Smooth muscle cell (in vitro differentiated cells): ENCODE data around the gene OR5V1. TPM values are rescaled to one million over a fixed set of nuclear protein-coding genes. Genes with fewer than 3 reads are reported as not detected.
"Not testable (repeated sequence)": the region's sequence is repeated elsewhere in the genome, so short reads cannot be mapped to it uniquely, and the experiment has no call there.

Experiments used
- DNase-seq: peaks from one replicate; lab custom pipeline; 2025; ENCODE audit not compliant: unreplicated experiment; lab: John Stamatoyannopoulos, UW
- H2AFZ ChIP-seq: fragments of 200-600 bp; sonication (generic); 2 replicates; pipeline ENCODE4 v1.6.0; 2016; ENCODE audit warnings: antibody characterized with exemption, low read depth, mild to moderate bottlenecking
- H3F3A ChIP-seq: fragments of 200-600 bp; sonication (generic); 2 replicates; pipeline ENCODE4 v1.6.0; 2017; ENCODE audit warnings: antibody characterized with exemption, low read depth
- H3K27ac ChIP-seq: fragments of 200-600 bp; sonication (generic); 2 replicates; pipeline ENCODE4 v1.5.1; 2016; ENCODE audit warnings: low read depth, mild to moderate bottlenecking
- H3K27me3 ChIP-seq: fragments of 200-600 bp; sonication (generic); 2 replicates; pipeline ENCODE4 v1.6.1; 2016; ENCODE audit warnings: low read depth, mild to moderate bottlenecking
- H3K36me3 ChIP-seq: fragments of 200-600 bp; sonication (generic); 2 replicates; pipeline ENCODE4 v1.5.1; 2016; ENCODE audit warnings: low read depth
- H3K4me1 ChIP-seq: fragments of 200-600 bp; sonication (generic); 2 replicates; pipeline ENCODE4 v1.5.1; 2016; ENCODE audit warnings: low read depth
- H3K4me2 ChIP-seq: fragments of 200-600 bp; sonication (generic); 2 replicates; pipeline ENCODE4 v1.6.0; 2016; ENCODE audit warnings: mild to moderate bottlenecking
- H3K4me3 ChIP-seq: fragments of 200-600 bp; sonication (generic); 2 replicates; pipeline ENCODE4 v1.5.1; 2016; ENCODE audit warnings: mild to moderate bottlenecking
- H3K79me2 ChIP-seq: fragments of 200-600 bp; sonication (generic); 2 replicates; pipeline ENCODE4 v1.6.0; 2016; ENCODE audit warnings: low read depth, mild to moderate bottlenecking
- H3K9ac ChIP-seq: fragments of 200-600 bp; sonication (generic); 2 replicates; pipeline ENCODE4 v1.6.0; 2016; ENCODE audit warnings: low read depth
- H3K9me3 ChIP-seq: fragments of 200-600 bp; sonication (generic); replicated peaks from 2 replicates; pipeline ENCODE4 v1.5.1; 2016; ENCODE audit warnings: low read depth
- H4K20me1 ChIP-seq: fragments of 200-600 bp; sonication (generic); 2 replicates; pipeline ENCODE4 v1.6.0; 2016; ENCODE audit warnings: low read depth
- CTCF ChIP-seq: fragments of 200-600 bp; sonication (generic); IDR thresholded peaks from 2 replicates; pipeline ENCODE4 v1.5.1; 2017; ENCODE audit warnings: borderline replicate concordance, mild to moderate bottlenecking, antibody characterized with exemption; ENCODE audit not compliant: insufficient read depth, poor library complexity, severe bottlenecking
- WGBS: methylation state at CpG from one replicate; pipeline ENCODE4 v1.1.7; 2016; ENCODE audit warnings: low lambda C conversion rate; 5-methylcytosine and 5-hydroxymethylcytosine counted together
- polyA plus RNA-seq: library from polyadenylated mRNA; unstranded; fragments of >200 nt; fragmentation: Nextera tagmentation; extraction: Ambion mirVana; gene quantifications from 2 replicates; pipeline ENCODE4 v1.2.1, GENCODE V29; 2016
- total RNA-seq: library from RNA; depleted of rRNA; stranded (reverse); fragments of >200 nt; gene quantifications from 2 replicates; pipeline ENCODE4 v1.2.3, GENCODE V29; 2014

OR5V1 gene
- total and polyA plus RNA-seq, 2 experiments from 2014 or later: not detected

- no peaks in the 10 kb centered on the region for H3F3A ChIP-seq
- H3K9me3 ChIP-seq: no peaks in the 10 kb centered on the region
- 74% methylated on average over 1 of the region's 1 CpG for WGBS
- TF ChIP-seq CTCF: no peak
- no peaks in the 10 kb centered on the region for H3K79me2 ChIP-seq
- H3K4me3 ChIP-seq: no peak overlapping the region
- no peak for DNase-seq
- no peaks in the 10 kb centered on the region for H3K27me3 ChIP-seq
- no peak overlapping the region for H3K9ac ChIP-seq
- no peak overlapping the region for H2AFZ ChIP-seq
- H3K36me3 ChIP-seq: no peaks in the 10 kb centered on the region
- H3K4me2 ChIP-seq: no peak overlapping the region
- H3K4me1 ChIP-seq: no peaks in the 10 kb centered on the region
- H3K27ac ChIP-seq: no peak overlapping the region
- H4K20me1 ChIP-seq: no peaks in the 10 kb centered on the region
Observed at GRCh38 chr6:29355603-29356002, 13.1 kb downstream of the OR5V1 start.

GRCh38 chr6:29354980-29355379 lies 13.7 kb downstream of the OR5V1 start:
- Histone ChIP-seq H3K27me3 (no peaks in the 10 kb centered on the region), H3K79me2 (no peaks in the 10 kb centered on the region), H3K4me1 (no peaks in the 10 kb centered on the region), H3F3A (no peaks in the 10 kb centered on the region), H3K36me3 (no peaks in the 10 kb centered on the region), H2AFZ (no peak overlapping the region), H3K9ac (no peak overlapping the region), H3K4me2 (no peak overlapping the region), H3K27ac (no peak overlapping the region), H3K9me3 (no peaks in the 10 kb centered on the region), H3K4me3 (no peak overlapping the region), H4K20me1 (no peaks in the 10 kb centered on the region)
- DNase-seq: no peak
- no peak for TF ChIP-seq CTCF

- WGBS: 86% methylated on average over 3 of the region's 3 CpGs
- H3K27ac ChIP-seq, H3K4me3 ChIP-seq, H3K4me2 ChIP-seq, DNase-seq, H2AFZ ChIP-seq, H3K36me3 ChIP-seq, H3K79me2 ChIP-seq, H4K20me1 ChIP-seq, H3F3A ChIP-seq, H3K9me3 ChIP-seq, H3K9ac ChIP-seq, H3K27me3 ChIP-seq, H3K4me1 ChIP-seq: not testable (repeated sequence)
Observed at GRCh38 chr6:29349348-29349747, 19.3 kb downstream of the OR5V1 start.

GRCh38 chr6:29345380-29345779 lies 23.3 kb downstream of the OR5V1 start:
- H3F3A ChIP-seq: no peaks in the 10 kb centered on the region
- no peak for DNase-seq
- no peak overlapping the region for H3K27ac ChIP-seq
- 75% methylated on average over 3 of the region's 3 CpGs for WGBS
- no peak overlapping the region for H2AFZ ChIP-seq
- no peaks in the 10 kb centered on the region for H3K27me3 ChIP-seq
- H3K36me3 ChIP-seq: no peaks in the 10 kb centered on the region
- H3K9me3 ChIP-seq: no peaks in the 10 kb centered on the region
- H3K4me3 ChIP-seq: no peak overlapping the region
- TF ChIP-seq CTCF: no peak
- H3K4me2 ChIP-seq: no peak overlapping the region
- no peak overlapping the region for H3K9ac ChIP-seq
- no peaks in the 10 kb centered on the region for H3K4me1 ChIP-seq
- H3K79me2 ChIP-seq: no peaks in the 10 kb centered on the region
- no peaks in the 10 kb centered on the region for H4K20me1 ChIP-seq
